K562 (cell line): ENCODE measurements around the gene HARS2. TPM values are rescaled to one million over a fixed set of nuclear protein-coding genes. Genes with fewer than 3 reads are reported as not detected.

ENCODE experiments used
- GABPA ChIP-seq: fragments of 200-800 bp; sonication (Bioruptor generic); conservative IDR thresholded peaks from 2 replicates; pipeline ENCODE4 v1.6.1; 2016; ENCODE audit warnings: low read depth, missing genetic modification characterization, missing compliant biosample characterization
- KDM4B ChIP-seq, 2 experiments: fragments of 450-650 bp in 1 of 2; sonication (generic) in 1 of 2; IDR thresholded peaks; 2 replicates each; pipeline ENCODE4 v1.6.1; 2016 to 2017; ENCODE audit warnings: borderline replicate concordance in 2 of 2, antibody characterized with exemption in 1 of 2, low read depth in 1 of 2, mild to moderate bottlenecking in 1 of 2
- KLF10 ChIP-seq: fragments of 250-450 bp; sonication (Bioruptor Pico); IDR thresholded peaks from 2 replicates; pipeline ENCODE4 v1.6.1; 2021; ENCODE audit warnings: matching md5 sums
- MAZ ChIP-seq, 2 experiments: fragments of 450-650 bp in 1 of 2; sonication (generic) in 1 of 2; formaldehyde crosslinking; IDR thresholded peaks in 1 of 2; conservative IDR thresholded peaks in 1 of 2; 2 replicates each; pipeline versions ENCODE4 v1.4.0 to v1.5.0; 2020; ENCODE audit warnings: mild to moderate bottlenecking in 1 of 2, missing genetic modification reagents in 1 of 2
- NFE2L1 ChIP-seq: fragments of 450-650 bp; IDR thresholded peaks from 2 replicates; pipeline ENCODE4 v1.6.1; 2016; ENCODE audit warnings: missing genetic modification characterization, low read depth, mild to moderate bottlenecking, missing compliant biosample characterization, moderate library complexity, borderline replicate concordance
- NR2F6 ChIP-seq: fragments of 450-650 bp; formaldehyde crosslinking; IDR thresholded peaks from 2 replicates; pipeline ENCODE4 v1.4.0; 2020; ENCODE audit warnings: mild to moderate bottlenecking
- POLR2AphosphoS5 ChIP-seq: IDR thresholded peaks from 2 replicates; pipeline ENCODE4 v1.6.1; 2011; ENCODE audit warnings: mild to moderate bottlenecking, low read depth, low read length, moderate library complexity; ENCODE audit not compliant: control insufficient read depth, insufficient read depth
- POLR3A ChIP-seq: IDR thresholded peaks from 2 replicates; pipeline ENCODE4 v1.6.1; 2011; ENCODE audit warnings: borderline replicate concordance, mild to moderate bottlenecking, moderate library complexity; ENCODE audit not compliant: insufficient read length, insufficient read depth; ENCODE audit errors: extremely low read depth
- RAD21 ChIP-seq, 2 experiments: fragments of 250-450 bp in 1 of 2; fragments of 450-650 bp in 1 of 2; sonication (Bioruptor Pico) in 1 of 2; formaldehyde crosslinking in 1 of 2; IDR thresholded peaks in 1 of 2; conservative IDR thresholded peaks in 1 of 2; 2 replicates each; pipeline versions ENCODE4 v1.4.0 to v1.8.0; 2020 to 2022; ENCODE audit warnings: mild to moderate bottlenecking in 2 of 2, moderate library complexity in 1 of 2
- RB1 ChIP-seq: fragments of 450-650 bp; IDR thresholded peaks from 2 replicates; pipeline ENCODE4 v1.6.1; 2017; ENCODE audit warnings: low read depth, mild to moderate bottlenecking
- SRSF3 ChIP-seq: fragments of 200-400 bp; formaldehyde crosslinking; IDR thresholded peaks from 2 replicates; pipeline ENCODE4 v1.6.1; 2016; ENCODE audit warnings: mild to moderate bottlenecking, low read length, moderate library complexity; ENCODE audit not compliant: insufficient read depth
- TAF1 ChIP-seq: IDR thresholded peaks from 2 replicates; pipeline ENCODE4 v1.6.1; 2011; ENCODE audit warnings: mild to moderate bottlenecking, low read length, moderate library complexity; ENCODE audit not compliant: insufficient read depth, control insufficient read depth, severe bottlenecking; ENCODE audit errors: extremely low read depth
- TAL1 ChIP-seq: fragments of 450-650 bp; IDR thresholded peaks from 2 replicates; pipeline ENCODE4 v1.6.1; 2016; ENCODE audit warnings: mild to moderate bottlenecking
- ZNF133 ChIP-seq: fragments of 250-450 bp; sonication (Bioruptor Pico); IDR thresholded peaks from 2 replicates; pipeline ENCODE4 v1.4.0; 2020; ENCODE audit warnings: mild to moderate bottlenecking
- ZNF184 ChIP-seq: sonication (generic); formaldehyde crosslinking; IDR thresholded peaks from 2 replicates; pipeline ENCODE4 v1.5.0; 2020; ENCODE audit warnings: missing genetic modification reagents
- ZNF668 ChIP-seq: fragments of 250-450 bp; sonication (Bioruptor Pico); IDR thresholded peaks from 2 replicates; pipeline ENCODE4 v1.8.0; 2022; ENCODE audit warnings: mild to moderate bottlenecking, inconsistent platforms
- ZNF830 ChIP-seq: fragments of 250-450 bp; sonication (Bioruptor Pico); IDR thresholded peaks from 2 replicates; pipeline ENCODE4 v1.5.0; 2021; ENCODE audit warnings: mild to moderate bottlenecking
- polyA plus RNA-seq, 8 experiments: library from polyadenylated mRNA; depleted of rRNA in 4 of 8; stranded (reverse) in 5 of 8; unstranded in 3 of 8; fragments of >200 nt; fragmentation: Nextera tagmentation in 2 of 8; fragmentation: Illumina TruSeq in 1 of 8; extraction: Ambion mirVana in 2 of 8; extraction: Trizol in 1 of 8; gene quantifications; 2 replicates each; pipeline versions ENCODE4 v1.2.1 to v1.2.3, GENCODE V29; 2011 to 2014; ENCODE audit warnings: inconsistent platforms in 1 of 8, missing spikeins in 1 of 8
- total RNA-seq, 7 experiments: library from RNA; depleted of rRNA in 6 of 7; stranded (reverse); fragments of >200 nt in 6 of 7; fragmentation: Illumina TruSeq in 2 of 7; extraction: Trizol in 2 of 7; gene quantifications; 2 replicates each; pipeline versions ENCODE4 v1.2.1 to v1.2.3, GENCODE V29; 2011 to 2021; ENCODE audit warnings: low replicate concordance in 1 of 7
- TF ChIP-seq, protein P1 (sequence below): sonication (generic); formaldehyde crosslinking; IDR thresholded peaks from 2 replicates; pipeline ENCODE4 v1.8.1; 2023; ENCODE audit warnings: mild to moderate bottlenecking, missing genetic modification reagents
- TF ChIP-seq, protein P2 (sequence below): fragments of 450-650 bp; IDR thresholded peaks from 2 replicates; pipeline ENCODE4 v1.7.1; 2018; ENCODE audit warnings: mild to moderate bottlenecking, low read depth; ENCODE audit not compliant: partially characterized antibody

The HARS2 gene
- total and polyA plus RNA-seq, 9 of the 15 experiments (the other 6 are each of a cell fraction or from before 2014, with no cell fraction given): 8.5 to 41.6 (median 27.1) TPM

DNA sequence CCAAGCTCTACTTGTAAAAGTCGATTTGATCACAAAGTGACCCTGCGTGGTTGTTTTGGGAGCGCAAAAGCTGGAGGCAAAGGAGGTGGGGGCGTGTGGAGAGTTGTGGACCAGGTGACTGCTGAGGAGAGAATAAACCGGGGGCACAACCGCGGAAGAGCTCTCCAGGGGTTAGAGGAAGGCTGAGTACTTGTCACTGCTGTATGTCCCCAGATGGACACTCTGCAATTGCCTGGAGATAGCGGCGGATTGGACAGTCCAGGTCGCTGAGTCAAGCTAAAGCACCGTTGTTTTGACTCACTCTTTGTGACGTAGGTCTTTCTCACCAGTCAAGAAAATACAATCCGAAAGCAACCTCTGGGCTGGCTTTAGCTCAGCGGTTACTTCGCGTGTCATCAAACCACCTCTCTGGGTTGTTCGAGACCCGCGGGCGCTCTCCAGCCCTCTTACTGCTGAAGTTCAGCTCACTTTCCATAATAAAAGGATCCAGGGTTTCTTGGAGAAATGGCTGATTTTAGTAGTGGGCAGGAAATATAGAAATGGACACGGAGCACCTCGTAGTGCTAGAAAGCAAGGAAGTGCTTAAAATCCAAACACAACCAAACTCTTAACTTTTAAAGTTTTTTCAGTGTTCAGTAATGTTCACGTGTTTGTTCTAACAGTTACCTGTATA lies 34.7 kb downstream of the HARS2 start (continued):
- TF ChIP-seq, protein P1, sequence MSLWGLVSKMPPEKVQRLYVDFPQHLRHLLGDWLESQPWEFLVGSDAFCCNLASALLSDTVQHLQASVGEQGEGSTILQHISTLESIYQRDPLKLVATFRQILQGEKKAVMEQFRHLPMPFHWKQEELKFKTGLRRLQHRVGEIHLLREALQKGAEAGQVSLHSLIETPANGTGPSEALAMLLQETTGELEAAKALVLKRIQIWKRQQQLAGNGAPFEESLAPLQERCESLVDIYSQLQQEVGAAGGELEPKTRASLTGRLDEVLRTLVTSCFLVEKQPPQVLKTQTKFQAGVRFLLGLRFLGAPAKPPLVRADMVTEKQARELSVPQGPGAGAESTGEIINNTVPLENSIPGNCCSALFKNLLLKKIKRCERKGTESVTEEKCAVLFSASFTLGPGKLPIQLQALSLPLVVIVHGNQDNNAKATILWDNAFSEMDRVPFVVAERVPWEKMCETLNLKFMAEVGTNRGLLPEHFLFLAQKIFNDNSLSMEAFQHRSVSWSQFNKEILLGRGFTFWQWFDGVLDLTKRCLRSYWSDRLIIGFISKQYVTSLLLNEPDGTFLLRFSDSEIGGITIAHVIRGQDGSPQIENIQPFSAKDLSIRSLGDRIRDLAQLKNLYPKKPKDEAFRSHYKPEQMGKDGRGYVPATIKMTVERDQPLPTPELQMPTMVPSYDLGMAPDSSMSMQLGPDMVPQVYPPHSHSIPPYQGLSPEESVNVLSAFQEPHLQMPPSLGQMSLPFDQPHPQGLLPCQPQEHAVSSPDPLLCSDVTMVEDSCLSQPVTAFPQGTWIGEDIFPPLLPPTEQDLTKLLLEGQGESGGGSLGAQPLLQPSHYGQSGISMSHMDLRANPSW (CRISPR knock-in tag): no peak
- TF ChIP-seq ZNF668 (CRISPR knock-in tag) (no peak), TAF1 (peak; percentile 38), RAD21 (CRISPR knock-in tag; conservative IDR thresholded peaks at IDR 0.05 in 1 of 2, IDR thresholded peaks at IDR 0.05 in 1 of 2) (no peak), MAZ (CRISPR knock-in tag; conservative IDR thresholded peaks at IDR 0.05 in 1 of 2, IDR thresholded peaks at IDR 0.05 in 1 of 2) (peak in 1 of 2 experiments; percentile 66; a peak in 2 of 4 replicates), ZNF830 (no peak), KLF10 (CRISPR knock-in tag) (no peak), GABPA (no peak), TAL1 (no peak), POLR3A (peak; percentile 96), NR2F6 (CRISPR knock-in tag) (no peak), ZNF184 (CRISPR knock-in tag) (no peak), NFE2L1 (no peak), RB1 (peak; percentile 74), KDM4B (IDR thresholded peaks at IDR 0.05; ENCODE audit: borderline replicate concordance in 2 of 2, low read depth in 1 of 2) (no peak), ZNF133 (no peak), POLR2AphosphoS5 (peak; percentile 43; the same call in 1 of the 2 replicates), SRSF3 (no peak)
- TF ChIP-seq, protein P2, sequence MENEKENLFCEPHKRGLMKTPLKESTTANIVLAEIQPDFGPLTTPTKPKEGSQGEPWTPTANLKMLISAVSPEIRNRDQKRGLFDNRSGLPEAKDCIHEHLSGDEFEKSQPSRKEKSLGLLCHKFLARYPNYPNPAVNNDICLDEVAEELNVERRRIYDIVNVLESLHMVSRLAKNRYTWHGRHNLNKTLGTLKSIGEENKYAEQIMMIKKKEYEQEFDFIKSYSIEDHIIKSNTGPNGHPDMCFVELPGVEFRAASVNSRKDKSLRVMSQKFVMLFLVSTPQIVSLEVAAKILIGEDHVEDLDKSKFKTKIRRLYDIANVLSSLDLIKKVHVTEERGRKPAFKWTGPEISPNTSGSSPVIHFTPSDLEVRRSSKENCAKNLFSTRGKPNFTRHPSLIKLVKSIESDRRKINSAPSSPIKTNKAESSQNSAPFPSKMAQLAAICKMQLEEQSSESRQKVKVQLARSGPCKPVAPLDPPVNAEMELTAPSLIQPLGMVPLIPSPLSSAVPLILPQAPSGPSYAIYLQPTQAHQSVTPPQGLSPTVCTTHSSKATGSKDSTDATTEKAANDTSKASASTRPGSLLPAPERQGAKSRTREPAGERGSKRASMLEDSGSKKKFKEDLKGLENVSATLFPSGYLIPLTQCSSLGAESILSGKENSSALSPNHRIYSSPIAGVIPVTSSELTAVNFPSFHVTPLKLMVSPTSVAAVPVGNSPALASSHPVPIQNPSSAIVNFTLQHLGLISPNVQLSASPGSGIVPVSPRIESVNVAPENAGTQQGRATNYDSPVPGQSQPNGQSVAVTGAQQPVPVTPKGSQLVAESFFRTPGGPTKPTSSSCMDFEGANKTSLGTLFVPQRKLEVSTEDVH: no peak
